IMR-90 (cell line): ENCODE measurements around the gene DIP2C. TPM values are rescaled to one million over a fixed set of nuclear protein-coding genes. Genes with fewer than 3 reads are reported as not detected.

Source experiments
- ATAC-seq: fragments of 200-7000 bp; cut with Tn5 transposase; 2 replicates; pipeline ENCODE4 v1.9.1; 2020; ENCODE audit warnings: low read depth, mild to moderate bottlenecking, moderate library complexity
- BruUV-seq: library from RNA; stranded (reverse); fragments of 400-500 nt; replicated peaks from 2 replicates; lab custom pipeline; 2021; lab: Mats Ljungman, UMichigan
- CTCF ChIA-PET: fragments of 300-600 bp; formaldehyde crosslinking; extraction: SDS; loops from one replicate; lab custom pipeline; 2021; ENCODE audit warnings: antibody characterized with exemption; lab: Yijun Ruan, JAX
- POLR2A ChIA-PET: fragments of 300-600 bp; sonication (Branson Sonifier 250); formaldehyde crosslinking; loops from one replicate; lab custom pipeline; 2022; ENCODE audit warnings: antibody characterized with exemption; ENCODE audit not compliant: unreplicated experiment; lab: Charles Lee
- DNase-seq: peaks from one replicate; pipeline ENCODE4 v3.0.0; 2013
- H2AFZ ChIP-seq: replicated peaks from 2 replicates; pipeline ENCODE3; 2013; ENCODE audit warnings: low read length, mild to moderate bottlenecking; ENCODE audit not compliant: poor library complexity
- H2AK5ac ChIP-seq: 2 replicates; pipeline ENCODE4 v1.6.1; 2013; ENCODE audit warnings: low read depth, low read length, inconsistent platforms
- H2AK9ac ChIP-seq: replicated peaks from 2 replicates; pipeline ENCODE3; 2013; ENCODE audit warnings: mild to moderate bottlenecking, low read depth, low read length, moderate library complexity; ENCODE audit not compliant: poor library complexity
- H2BK120ac ChIP-seq: 2 replicates; pipeline ENCODE4 v1.6.1; 2013; ENCODE audit warnings: low read depth, low read length, inconsistent platforms
- H2BK15ac ChIP-seq: 3 replicates; pipeline ENCODE4 v1.6.1; 2013; ENCODE audit warnings: low read depth, low read length, inconsistent platforms
- H2BK20ac ChIP-seq: 2 replicates; pipeline ENCODE4 v1.6.1; 2013; ENCODE audit warnings: low read depth, mild to moderate bottlenecking, inconsistent platforms, low read length, moderate library complexity
- H2BK5ac ChIP-seq: 2 replicates; pipeline ENCODE4 v1.6.1; 2013; ENCODE audit warnings: mild to moderate bottlenecking, low read depth, low read length, inconsistent platforms; ENCODE audit not compliant: poor library complexity, severe bottlenecking
- H3K14ac ChIP-seq: replicated peaks from 2 replicates; pipeline ENCODE4 v1.6.1; 2013; ENCODE audit warnings: low read depth, low read length, inconsistent platforms
- H3K18ac ChIP-seq: 2 replicates; pipeline ENCODE4 v1.6.1; 2013; ENCODE audit warnings: low read depth, low read length, control low read depth
- H3K23ac ChIP-seq: 2 replicates; pipeline ENCODE4 v1.6.1; 2013; ENCODE audit warnings: low read depth, low read length, inconsistent platforms
- H3K27ac ChIP-seq: 2 replicates; pipeline ENCODE4 v1.5.1; 2013; ENCODE audit warnings: mild to moderate bottlenecking, control low read depth, low read length; ENCODE audit not compliant: insufficient read depth
- H3K27me3 ChIP-seq: 2 replicates; pipeline ENCODE4 v1.6.1; 2013; ENCODE audit warnings: low read length; ENCODE audit not compliant: control insufficient read depth, insufficient read depth
- H3K36me3 ChIP-seq: 2 replicates; pipeline ENCODE4 v1.6.1; 2013; ENCODE audit warnings: low read length, mixed read lengths; ENCODE audit not compliant: control insufficient read depth, insufficient read depth
- H3K4ac ChIP-seq: 2 replicates; pipeline ENCODE4 v1.6.1; 2013; ENCODE audit warnings: low read depth, low read length, inconsistent platforms
- H3K4me1 ChIP-seq: 2 replicates; pipeline ENCODE4 v1.6.1; 2013; ENCODE audit warnings: low read length, mixed read lengths; ENCODE audit not compliant: control insufficient read depth, insufficient read depth
- H3K4me2 ChIP-seq: 2 replicates; pipeline ENCODE4 v1.6.1; 2013; ENCODE audit warnings: low read depth, mild to moderate bottlenecking, control low read depth, low read length, moderate library complexity
- H3K4me3 ChIP-seq: 2 replicates; pipeline ENCODE4 v1.5.1; 2013; ENCODE audit warnings: low read depth, mild to moderate bottlenecking, control low read depth, low read length, moderate library complexity; ENCODE audit not compliant: insufficient read depth
- H3K56ac ChIP-seq: 2 replicates; pipeline ENCODE4 v1.6.1; 2013; ENCODE audit warnings: low read length, inconsistent platforms; ENCODE audit not compliant: insufficient read depth; ENCODE audit errors: extremely low read depth
- H3K79me1 ChIP-seq, 2 experiments: 2 replicates each; pipeline ENCODE4 v1.6.1; 2013; ENCODE audit warnings: low read length in 2 of 2, inconsistent platforms in 1 of 2, low read depth in 1 of 2
- H3K9ac ChIP-seq: 2 replicates; pipeline ENCODE4 v1.6.1; 2013; ENCODE audit warnings: low read depth, low read length, control low read depth
- H3K9me1 ChIP-seq: 2 replicates; pipeline ENCODE4 v1.6.1; 2013; ENCODE audit warnings: low read length, inconsistent platforms; ENCODE audit not compliant: insufficient read depth
- H3K9me3 ChIP-seq: 2 replicates; pipeline ENCODE4 v1.6.1; 2013; ENCODE audit warnings: low read length; ENCODE audit not compliant: control insufficient read depth, insufficient read depth
- H4K20me1 ChIP-seq: 2 replicates; pipeline ENCODE4 v1.6.1; 2013; ENCODE audit warnings: low read length, inconsistent platforms; ENCODE audit not compliant: insufficient read depth
- H4K5ac ChIP-seq: 2 replicates; pipeline ENCODE4 v1.6.1; 2013; ENCODE audit warnings: mild to moderate bottlenecking, low read depth, low read length, control low read depth
- H4K8ac ChIP-seq, 2 experiments: 2 replicates each; pipeline ENCODE4 v1.6.1; 2013; ENCODE audit warnings: low read depth in 2 of 2, low read length in 2 of 2, control low read depth in 1 of 2, inconsistent platforms in 1 of 2
- H4K91ac ChIP-seq: 2 replicates; pipeline ENCODE4 v1.6.1; 2013; ENCODE audit warnings: low read depth, low read length, inconsistent platforms; ENCODE audit not compliant: insufficient read depth
- BHLHE40 ChIP-seq: fragments of 150-350 bp; IDR thresholded peaks from 2 replicates; pipeline ENCODE4 v1.6.1; 2016; ENCODE audit warnings: mild to moderate bottlenecking, low read depth, low read length
- CEBPB ChIP-seq: IDR thresholded peaks from 2 replicates; pipeline ENCODE4 v1.6.1; 2012; ENCODE audit warnings: low read depth, low read length, improper control_type of control experiment
- CHD1 ChIP-seq: IDR thresholded peaks from 2 replicates; pipeline ENCODE4 v1.6.1; 2012; ENCODE audit warnings: low read depth, low read length, improper control_type of control experiment
- CTCF ChIP-seq: conservative IDR thresholded peaks from 2 replicates; pipeline ENCODE4 v1.5.1; 2012; ENCODE audit warnings: mild to moderate bottlenecking, low read depth, low read length, improper control_type of control experiment
- ELK1 ChIP-seq: fragments of 150-350 bp; IDR thresholded peaks from 2 replicates; pipeline ENCODE4 v1.6.1; 2016; ENCODE audit warnings: low read depth, mild to moderate bottlenecking, low read length, moderate library complexity, borderline replicate concordance
- FOS ChIP-seq: fragments of 150-350 bp; IDR thresholded peaks from 2 replicates; pipeline ENCODE4 v1.6.1; 2016; ENCODE audit warnings: low read depth, low read length
- MAFK ChIP-seq: IDR thresholded peaks from 2 replicates; pipeline ENCODE4 v1.6.1; 2012; ENCODE audit warnings: low read depth, low read length, improper control_type of control experiment
- MAZ ChIP-seq: IDR thresholded peaks from 2 replicates; pipeline ENCODE4 v1.6.1; 2012; ENCODE audit warnings: low read depth, mild to moderate bottlenecking, low read length, improper control_type of control experiment, moderate library complexity, borderline replicate concordance
- MXI1 ChIP-seq: IDR thresholded peaks from 2 replicates; pipeline ENCODE4 v1.6.1; 2012; ENCODE audit warnings: low read depth, mild to moderate bottlenecking, low read length, moderate library complexity, borderline replicate concordance
- NFE2L2 ChIP-seq: fragments of 150-350 bp; IDR thresholded peaks from 2 replicates; pipeline ENCODE4 v1.6.1; 2016; ENCODE audit warnings: low read depth, mild to moderate bottlenecking, low read length
- POLR2A ChIP-seq: IDR thresholded peaks from 2 replicates; pipeline ENCODE4 v1.6.1; 2012; ENCODE audit warnings: mild to moderate bottlenecking, low read depth, low read length
- RAD21 ChIP-seq: IDR thresholded peaks from 2 replicates; pipeline ENCODE4 v1.6.1; 2012; ENCODE audit warnings: low read length, improper control_type of control experiment
- RCOR1 ChIP-seq: IDR thresholded peaks from 2 replicates; pipeline ENCODE4 v1.6.1; 2012; ENCODE audit warnings: mild to moderate bottlenecking, low read length, improper control_type of control experiment; ENCODE audit not compliant: insufficient replicate concordance
- RFX5 ChIP-seq: IDR thresholded peaks from 2 replicates; pipeline ENCODE4 v1.8.0; 2012; ENCODE audit warnings: low read depth, mild to moderate bottlenecking, low read length, moderate library complexity
- SMC3 ChIP-seq: fragments of 150-350 bp; IDR thresholded peaks from 2 replicates; pipeline ENCODE4 v1.6.1; 2016; ENCODE audit warnings: low read depth, mild to moderate bottlenecking, antibody characterized with exemption, low read length, moderate library complexity
- USF2 ChIP-seq: fragments of 150-350 bp; IDR thresholded peaks from 2 replicates; pipeline ENCODE4 v1.6.1; 2017; ENCODE audit warnings: mild to moderate bottlenecking, antibody characterized with exemption, low read length, low read depth
- WGBS, 2 experiments: methylation state at CpG; one replicate each; pipeline versions ENCODE4 v1.1.5 to v1.1.7; 2013; ENCODE audit warnings: missing lambda C conversion rate in 2 of 2; ENCODE audit not compliant: insufficient read length in 1 of 2; ENCODE audit errors: extremely low coverage in 2 of 2; 5-methylcytosine and 5-hydroxymethylcytosine counted together
- dilution Hi-C: fragments of 300-500 bp; cut with HindIII; formaldehyde crosslinking; loops from one replicate; pipeline ENCODE4 v1.14.3; 2018; ENCODE audit warnings: low sequenced_read_pairs; ENCODE audit not compliant: unreplicated experiment
- in situ Hi-C: fragments of 300-500 bp; cut with MboI; formaldehyde crosslinking; loops from 3 replicates; pipeline ENCODE4 v1.14.3; 2019; ENCODE audit warnings: low sequenced_read_pairs, inconsistent platforms, mixed read lengths
- intact Hi-C: fragments of 100-400 bp; cut with micrococcal nuclease; formaldehyde crosslinking; loops from 2 replicates; pipeline ENCODE4 v1.10.0; 2022
- polyA plus RNA-seq, 3 experiments: library from polyadenylated mRNA; depleted of rRNA; stranded (reverse); fragments of >200 nt; gene quantifications; 2 replicates each; pipeline ENCODE4 v1.2.3, GENCODE V29; 2012; ENCODE audit warnings: low replicate concordance in 1 of 3
- total RNA-seq: library from RNA; depleted of rRNA; stranded (reverse); fragments of >200 nt; gene quantifications from 2 replicates; pipeline ENCODE4 v1.2.3, GENCODE V29; 2012

Gene DIP2C
- total and polyA plus RNA-seq, 2 of the 4 experiments (the other 2 are of a cell fraction): 8.6 to 17.3 TPM

GRCh38 chr10:450463-450862, 239.0 kb downstream of the DIP2C start:
- no peak overlapping the region for H3K18ac ChIP-seq
- no peak overlapping the region for H3K9ac ChIP-seq
- peaks cover 44 to 82% of the 10 kb centered on the region in 2 experiments for H3K79me1 ChIP-seq
- no peaks in the 10 kb centered on the region for H3K27me3 ChIP-seq
- no peak overlapping the region for H4K5ac ChIP-seq
- no peak overlapping the region for H3K56ac ChIP-seq
- DNase-seq (no peak), ATAC-seq (no peak)
- H3K4me2 ChIP-seq: no peak overlapping the region
- no peak overlapping the region for H2BK15ac ChIP-seq
- WGBS, 2 experiments: no CpG with 5 or more reads among the region's 3 CpGs
- H2AFZ ChIP-seq: no peak overlapping the region
- peaks cover 58% of the 10 kb centered on the region for H4K20me1 ChIP-seq
- H2BK20ac ChIP-seq: no peak overlapping the region
- ChIA-PET CTCF (no interaction called here), POLR2A (no interaction called here)
- H3K23ac ChIP-seq: no peak overlapping the region
- H2AK5ac ChIP-seq: no peak overlapping the region
- H3K27ac ChIP-seq: no peak overlapping the region
- H2BK5ac ChIP-seq: no peak overlapping the region
- H3K4me1 ChIP-seq: peaks cover 9% of the 10 kb centered on the region
- no peak overlapping the region for H4K8ac ChIP-seq
- no peaks in the 10 kb centered on the region for H3K9me3 ChIP-seq
- no TSS peak for BruUV-seq
- H3K36me3 ChIP-seq: no peaks in the 10 kb centered on the region; the same call in none of the 2 replicates
- H3K14ac ChIP-seq: no peak overlapping the region
- H3K4ac ChIP-seq: no peak overlapping the region
- in situ Hi-C loops (no loop called here), intact Hi-C loops (no loop called here), dilution Hi-C loops (no loop called here)
- TF ChIP-seq BHLHE40 (no peak), SMC3 (no peak), CHD1 (no peak), MAZ (no peak), RAD21 (no peak), CEBPB (no peak), MAFK (no peak), RFX5 (no peak), RCOR1 (no peak), MXI1 (no peak), CTCF (no peak), NFE2L2 (no peak), POLR2A (no peak), USF2 (no peak), FOS (no peak), ELK1 (no peak)
- H4K91ac ChIP-seq: no peak overlapping the region
- no peak overlapping the region for H2BK120ac ChIP-seq
- H3K9me1 ChIP-seq: peaks cover 26% of the 10 kb centered on the region
- H3K4me3 ChIP-seq: no peak overlapping the region
- no peak overlapping the region for H2AK9ac ChIP-seq
